K562 (cell line): ENCODE data around the gene RAB3GAP2. TPM values are rescaled to one million over a fixed set of nuclear protein-coding genes. Genes with fewer than 3 reads are reported as not detected.

Source experiments
- ASH1L ChIP-seq: fragments of 450-650 bp; IDR thresholded peaks from 2 replicates; pipeline ENCODE4 v1.6.1; 2018; ENCODE audit warnings: borderline replicate concordance, mild to moderate bottlenecking, low read depth; ENCODE audit not compliant: partially characterized antibody
- BHLHE40 ChIP-seq: IDR thresholded peaks from 2 replicates; pipeline ENCODE4 v1.6.1; 2011; ENCODE audit warnings: low read length, improper control_type of control experiment
- CCNT2 ChIP-seq: IDR thresholded peaks from 2 replicates; pipeline ENCODE4 v1.6.1; 2011; ENCODE audit warnings: borderline replicate concordance, low read depth, mild to moderate bottlenecking, moderate library complexity, mixed read lengths, low read length; ENCODE audit not compliant: insufficient read length; ENCODE audit errors: extremely low read depth
- ETV6 ChIP-seq, 3 experiments: fragments of 150-350 bp in 1 of 3; sonication (generic) in 1 of 3; formaldehyde crosslinking in 1 of 3; IDR thresholded peaks; 2 replicates each; pipeline versions ENCODE4 v1.6.1 to v1.8.0; 2014 to 2022; ENCODE audit warnings: borderline replicate concordance in 2 of 3, low read depth in 2 of 3, antibody characterized with exemption in 1 of 3, low read length in 1 of 3, mild to moderate bottlenecking in 1 of 3, missing genetic modification reagents in 1 of 3
- GABPB2 ChIP-seq: fragments of 250-450 bp; sonication (Bioruptor Pico); conservative IDR thresholded peaks from 2 replicates; pipeline ENCODE4 v1.5.1; 2021; ENCODE audit warnings: mild to moderate bottlenecking
- GTF2F1 ChIP-seq: IDR thresholded peaks from 2 replicates; pipeline ENCODE4 v1.6.1; 2011; ENCODE audit warnings: low read depth, low read length, improper control_type of control experiment
- HNRNPK ChIP-seq: fragments of 200-400 bp; formaldehyde crosslinking; IDR thresholded peaks from one replicate; pipeline ENCODE4 v1.6.1; 2018; ENCODE audit warnings: mild to moderate bottlenecking, low read depth, low read length; ENCODE audit not compliant: poor library complexity, severe bottlenecking
- NBN ChIP-seq: fragments of 450-650 bp; IDR thresholded peaks from 2 replicates; pipeline ENCODE4 v1.6.1; 2016; ENCODE audit warnings: low read depth, mild to moderate bottlenecking
- POLR2AphosphoS2 ChIP-seq: IDR thresholded peaks from 2 replicates; pipeline ENCODE4 v1.6.1; 2012; ENCODE audit warnings: low read length, improper control_type of control experiment
- PTTG1 ChIP-seq: fragments of 450-650 bp; IDR thresholded peaks from 2 replicates; pipeline ENCODE4 v1.6.1; 2016; ENCODE audit warnings: low read depth, mild to moderate bottlenecking, missing genetic modification characterization, missing compliant biosample characterization
- RAD21 ChIP-seq, 2 experiments: fragments of 250-450 bp in 1 of 2; fragments of 450-650 bp in 1 of 2; sonication (Bioruptor Pico) in 1 of 2; formaldehyde crosslinking in 1 of 2; IDR thresholded peaks in 1 of 2; conservative IDR thresholded peaks in 1 of 2; 2 replicates each; pipeline versions ENCODE4 v1.4.0 to v1.8.0; 2020 to 2022; ENCODE audit warnings: mild to moderate bottlenecking in 2 of 2, moderate library complexity in 1 of 2
- RBM14 ChIP-seq: fragments of 200-400 bp; formaldehyde crosslinking; IDR thresholded peaks from 2 replicates; pipeline ENCODE4 v1.6.1; 2018; ENCODE audit warnings: low read depth, mild to moderate bottlenecking, low read length, moderate library complexity, borderline replicate concordance; ENCODE audit not compliant: insufficient read depth
- RBM15 ChIP-seq: fragments of 200-400 bp; formaldehyde crosslinking; IDR thresholded peaks from 2 replicates; pipeline ENCODE4 v1.6.1; 2018; ENCODE audit warnings: mild to moderate bottlenecking, low read length, moderate library complexity; ENCODE audit not compliant: insufficient read depth
- RFX7 ChIP-seq: fragments of 250-450 bp; sonication (Bioruptor Pico); IDR thresholded peaks from 2 replicates; pipeline ENCODE4 v1.5.1; 2021; ENCODE audit warnings: mild to moderate bottlenecking
- SIN3A ChIP-seq, 2 experiments: fragments of 150-350 bp in 1 of 2; IDR thresholded peaks; 2 replicates each; pipeline ENCODE4 v1.6.1; 2011 to 2016; ENCODE audit warnings: borderline replicate concordance in 2 of 2, low read depth in 2 of 2, low read length in 2 of 2, mild to moderate bottlenecking in 2 of 2, moderate library complexity in 2 of 2; ENCODE audit not compliant: control insufficient read depth in 1 of 2
- SIN3B ChIP-seq: fragments of 450-650 bp; IDR thresholded peaks from 2 replicates; pipeline ENCODE4 v1.6.1; 2017; ENCODE audit warnings: low read depth, mild to moderate bottlenecking, moderate library complexity
- XRCC5 ChIP-seq: fragments of 200-400 bp; formaldehyde crosslinking; IDR thresholded peaks from 2 replicates; pipeline ENCODE4 v1.6.1; 2017; ENCODE audit warnings: low read depth, mild to moderate bottlenecking, low read length
- polyA plus RNA-seq, 8 experiments: library from polyadenylated mRNA; depleted of rRNA in 4 of 8; stranded (reverse) in 5 of 8; unstranded in 3 of 8; fragments of >200 nt; fragmentation: Nextera tagmentation in 2 of 8; fragmentation: Illumina TruSeq in 1 of 8; extraction: Ambion mirVana in 2 of 8; extraction: Trizol in 1 of 8; gene quantifications; 2 replicates each; pipeline versions ENCODE4 v1.2.1 to v1.2.3, GENCODE V29; 2011 to 2014; ENCODE audit warnings: inconsistent platforms in 1 of 8, missing spikeins in 1 of 8
- total RNA-seq, 7 experiments: library from RNA; depleted of rRNA in 6 of 7; stranded (reverse); fragments of >200 nt in 6 of 7; fragmentation: Illumina TruSeq in 2 of 7; extraction: Trizol in 2 of 7; gene quantifications; 2 replicates each; pipeline versions ENCODE4 v1.2.1 to v1.2.3, GENCODE V29; 2011 to 2021; ENCODE audit warnings: low replicate concordance in 1 of 7
- TF ChIP-seq, protein P1 (sequence below): fragments of 250-450 bp; sonication (Bioruptor Pico); IDR thresholded peaks from 2 replicates; pipeline ENCODE4 v1.8.0; 2022; ENCODE audit warnings: moderate library complexity, mild to moderate bottlenecking, inconsistent platforms
- TF ChIP-seq, protein P2 (sequence below): IDR thresholded peaks from 2 replicates; pipeline ENCODE4 v1.6.1; 2011; ENCODE audit not compliant: insufficient read length; ENCODE audit errors: extremely low read depth
- TF ChIP-seq, protein P3 (sequence below), 2 experiments: fragments of 450-650 bp; IDR thresholded peaks; 2 replicates each; pipeline ENCODE4 v1.6.1; 2016

Gene RAB3GAP2
- total and polyA plus RNA-seq, 9 of the 15 experiments (the other 6 are each of a cell fraction or from before 2014, with no cell fraction given) = 14.1 to 69.1 (median 32.2) TPM

- TF ChIP-seq, protein P1, sequence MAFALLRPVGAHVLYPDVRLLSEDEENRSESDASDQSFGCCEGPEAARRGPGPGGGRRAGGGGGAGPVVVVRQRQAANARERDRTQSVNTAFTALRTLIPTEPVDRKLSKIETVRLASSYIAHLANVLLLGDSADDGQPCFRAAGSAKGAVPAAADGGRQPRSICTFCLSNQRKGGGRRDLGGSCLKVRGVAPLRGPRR (CRISPR knock-in tag) = no peak
- TF ChIP-seq NBN (peak; percentile 76), RAD21 (CRISPR knock-in tag; conservative IDR thresholded peaks at IDR 0.05 in 1 of 2, IDR thresholded peaks at IDR 0.05 in 1 of 2) (peak; percentile 14 to 17; a peak in 2 of 4 replicates), RFX7 (CRISPR knock-in tag) (no peak), GABPB2 (CRISPR knock-in tag) (no peak), POLR2AphosphoS2 (no peak), RBM15 (no peak), BHLHE40 (peak; percentile 92), XRCC5 (0 out of 2 replicates have a peak, but pooled peaks have one; percentile 35), ASH1L (no peak), SIN3B (no peak), CCNT2 (no peak), ETV6 (IDR thresholded peaks at IDR 0.05; ENCODE audit: borderline replicate concordance in 1 of 2, low read depth in 2 of 2, low read length in 1 of 2) (no peak), ETV6 (CRISPR knock-in tag; IDR thresholded peaks at IDR 0.05; ENCODE audit: borderline replicate concordance) (no peak), SIN3A (IDR thresholded peaks at IDR 0.05; ENCODE audit: borderline replicate concordance in 2 of 2, control insufficient read depth in 1 of 2, low read depth in 2 of 2, low read length in 2 of 2) (no peak), GTF2F1 (no peak), HNRNPK (no peak), RBM14 (no peak), PTTG1 (tag) (no peak)
- TF ChIP-seq, protein P2, sequence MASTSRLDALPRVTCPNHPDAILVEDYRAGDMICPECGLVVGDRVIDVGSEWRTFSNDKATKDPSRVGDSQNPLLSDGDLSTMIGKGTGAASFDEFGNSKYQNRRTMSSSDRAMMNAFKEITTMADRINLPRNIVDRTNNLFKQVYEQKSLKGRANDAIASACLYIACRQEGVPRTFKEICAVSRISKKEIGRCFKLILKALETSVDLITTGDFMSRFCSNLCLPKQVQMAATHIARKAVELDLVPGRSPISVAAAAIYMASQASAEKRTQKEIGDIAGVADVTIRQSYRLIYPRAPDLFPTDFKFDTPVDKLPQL = no peak
- TF ChIP-seq, protein P3, sequence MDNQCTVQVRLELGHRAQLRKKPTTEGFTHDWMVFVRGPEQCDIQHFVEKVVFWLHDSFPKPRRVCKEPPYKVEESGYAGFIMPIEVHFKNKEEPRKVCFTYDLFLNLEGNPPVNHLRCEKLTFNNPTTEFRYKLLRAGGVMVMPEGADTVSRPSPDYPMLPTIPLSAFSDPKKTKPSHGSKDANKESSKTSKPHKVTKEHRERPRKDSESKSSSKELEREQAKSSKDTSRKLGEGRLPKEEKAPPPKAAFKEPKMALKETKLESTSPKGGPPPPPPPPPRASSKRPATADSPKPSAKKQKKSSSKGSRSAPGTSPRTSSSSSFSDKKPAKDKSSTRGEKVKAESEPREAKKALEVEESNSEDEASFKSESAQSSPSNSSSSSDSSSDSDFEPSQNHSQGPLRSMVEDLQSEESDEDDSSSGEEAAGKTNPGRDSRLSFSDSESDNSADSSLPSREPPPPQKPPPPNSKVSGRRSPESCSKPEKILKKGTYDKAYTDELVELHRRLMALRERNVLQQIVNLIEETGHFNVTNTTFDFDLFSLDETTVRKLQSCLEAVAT (IDR thresholded peaks at IDR 0.05) = no peak
Measured at GRCh38 chr1:220300442-220301121, 28.3 kb upstream of the RAB3GAP2 start (continued).
